GM12878 (cell line): Measurements from ENCODE around the gene GAP43. TPM values are rescaled to one million over a fixed set of nuclear protein-coding genes. Genes with fewer than 3 reads are reported as not detected.

Source experiments
- ATAC-seq: fragments of 200-7000 bp; cut with Tn5 transposase; 3 replicates; pipeline ENCODE4 v1.9.1; 2020; ENCODE audit warnings: mild to moderate bottlenecking, moderate library complexity
- BruUV-seq: library from RNA; stranded (reverse); fragments of 400-500 nt; replicated peaks from 2 replicates; lab custom pipeline; 2021; lab: Mats Ljungman, UMichigan
- CTCF ChIA-PET: fragments of 300-600 bp; sonication (Branson Sonifier 250); formaldehyde crosslinking; extraction: SDS; loops from one replicate; lab custom pipeline; 2021; ENCODE audit warnings: inconsistent platforms; lab: Yijun Ruan, JAX
- POLR2A ChIA-PET: fragments of 350-600 bp; formaldehyde crosslinking; extraction: SDS; loops from one replicate; lab custom pipeline; 2021; ENCODE audit warnings: inconsistent platforms; lab: Charles Lee
- RAD21 ChIA-PET: fragments of 300-600 bp; sonication (Branson Sonifier 250); formaldehyde crosslinking; loops from one replicate; lab custom pipeline; 2023; ENCODE audit warnings: antibody characterized with exemption; ENCODE audit not compliant: unreplicated experiment; lab: Charles Lee
- SMC1A ChIA-PET: fragments of 300-600 bp; sonication (Branson Sonifier 250); formaldehyde crosslinking; loops from one replicate; lab custom pipeline; 2023; ENCODE audit not compliant: unreplicated experiment, uncharacterized antibody; lab: Charles Lee
- DNase-seq: peaks from one replicate; pipeline ENCODE4 v3.0.0-alpha.2; 2011; ENCODE audit warnings: low read depth, low spot score
- FAIRE-seq: peaks from 3 replicates; lab custom pipeline; 2011; peaks lifted over from hg19 to GRCh38; lab: Jason Lieb, UNC
- H2AFZ ChIP-seq: 2 replicates; pipeline ENCODE4 v1.6.0; 2011; ENCODE audit warnings: low read depth, low read length, control low read depth; ENCODE audit not compliant: control insufficient read depth
- H3K27ac ChIP-seq: 2 replicates; pipeline ENCODE4 v1.5.1; 2011; ENCODE audit warnings: control low read depth; ENCODE audit not compliant: control insufficient read depth, insufficient read depth
- H3K27me3 ChIP-seq, 2 experiments: replicated peaks in 1 of 2; 2 replicates each; pipeline versions ENCODE4 v1.6.0 to v1.6.1; 2011; ENCODE audit warnings: low read length in 1 of 2; ENCODE audit not compliant: control insufficient read depth in 2 of 2, insufficient read depth in 2 of 2
- H3K36me3 ChIP-seq, 2 experiments: 2 replicates each; pipeline ENCODE4 v1.5.1; 2011; ENCODE audit warnings: low read length in 1 of 2; ENCODE audit not compliant: control insufficient read depth in 2 of 2, insufficient read depth in 2 of 2
- H3K4me1 ChIP-seq: 2 replicates; pipeline ENCODE4 v1.6.1; 2011; ENCODE audit warnings: mild to moderate bottlenecking, low read length, moderate library complexity, mixed read lengths; ENCODE audit not compliant: control insufficient read depth, insufficient read depth
- H3K4me2 ChIP-seq: 2 replicates; pipeline ENCODE4 v1.6.0; 2011; ENCODE audit warnings: control low read depth; ENCODE audit not compliant: control insufficient read depth, insufficient read depth
- H3K4me3 ChIP-seq: fragments of 200-600 bp; sonication (generic); 2 replicates; pipeline ENCODE4 v1.5.1; 2016
- H3K79me2 ChIP-seq: 2 replicates; pipeline ENCODE4 v1.6.0; 2011; ENCODE audit warnings: low read length; ENCODE audit not compliant: control insufficient read depth, insufficient read depth
- H3K9ac ChIP-seq: 2 replicates; pipeline ENCODE4 v1.8.0; 2011; ENCODE audit warnings: low read length, control low read depth, mixed read lengths; ENCODE audit not compliant: control insufficient read depth, insufficient read depth
- H3K9me3 ChIP-seq: replicated peaks from 3 replicates; pipeline ENCODE4 v1.5.1; 2011; ENCODE audit warnings: mild to moderate bottlenecking, low read length; ENCODE audit not compliant: control insufficient read depth, insufficient read depth
- H4K20me1 ChIP-seq: 2 replicates; pipeline ENCODE4 v1.6.0; 2011; ENCODE audit not compliant: control insufficient read depth, insufficient read depth
- MEF2B ChIP-seq: fragments of 450-650 bp; IDR thresholded peaks from 2 replicates; pipeline ENCODE4 v1.6.1; 2018; ENCODE audit warnings: mild to moderate bottlenecking, moderate library complexity; ENCODE audit not compliant: partially characterized antibody, poor library complexity, severe bottlenecking
- NFYA ChIP-seq: IDR thresholded peaks from 2 replicates; pipeline ENCODE4 v1.6.1; 2011; ENCODE audit warnings: low read depth, mild to moderate bottlenecking, low read length, improper control_type of control experiment, borderline replicate concordance
- NR2C1 ChIP-seq: fragments of 450-650 bp; IDR thresholded peaks from 2 replicates; pipeline ENCODE4 v1.6.1; 2017; ENCODE audit warnings: antibody characterized with exemption, mild to moderate bottlenecking, moderate library complexity
- RAD21 ChIP-seq: IDR thresholded peaks from 2 replicates; pipeline ENCODE4 v1.6.1; 2011; ENCODE audit warnings: mild to moderate bottlenecking, low read depth, low read length, moderate library complexity; ENCODE audit not compliant: insufficient read depth
- RB1 ChIP-seq: fragments of 450-650 bp; formaldehyde crosslinking; IDR thresholded peaks from 2 replicates; pipeline ENCODE4 v1.6.1; 2017; ENCODE audit warnings: mild to moderate bottlenecking, borderline replicate concordance
- SMC3 ChIP-seq: IDR thresholded peaks from 2 replicates; pipeline ENCODE4 v1.6.1; 2011; ENCODE audit warnings: low read length, improper control_type of control experiment, borderline replicate concordance
- YY1 ChIP-seq: IDR thresholded peaks from 2 replicates; pipeline ENCODE4 v1.6.1; 2011; ENCODE audit warnings: low read depth, mild to moderate bottlenecking, low read length
- ZNF274 ChIP-seq: IDR thresholded peaks from one replicate; pipeline ENCODE4 v1.8.0; 2011; ENCODE audit not compliant: insufficient read length, insufficient read depth
- WGBS: methylation state at CpG from one replicate; pipeline ENCODE4 v1.1.6; 2016; ENCODE audit warnings: low lambda C conversion rate; ENCODE audit not compliant: insufficient replicate concordance, insufficient coverage; ENCODE audit errors: missing lambda C conversion rate; 5-methylcytosine and 5-hydroxymethylcytosine counted together
- in situ Hi-C: fragments of 300-500 bp; cut with MboI; formaldehyde crosslinking; loops from 9 replicates; pipeline ENCODE4 v1.14.3; 2018; ENCODE audit warnings: mixed read lengths
- intact Hi-C: fragments of 100-400 bp; cut with micrococcal nuclease; formaldehyde crosslinking; loops from one replicate; pipeline ENCODE4 v1.14.2; 2022; ENCODE audit not compliant: unreplicated experiment
- polyA plus RNA-seq, 11 experiments: library from polyadenylated mRNA; depleted of rRNA in 4 of 11; unstranded in 6 of 11; stranded (reverse) in 5 of 11; fragments of >200 nt; fragmentation: Nextera tagmentation in 4 of 11; fragmentation: Illumina TruSeq in 1 of 11; extraction: Ambion mirVana in 4 of 11; extraction: Trizol in 1 of 11; gene quantifications; 1 replicate in 1 of 11; 2 replicates in 10 of 11; pipeline versions ENCODE4 v1.2.1 to v1.2.3, GENCODE V29; 2011 to 2016; ENCODE audit warnings: inconsistent platforms in 2 of 11, missing spikeins in 2 of 11, low read depth in 1 of 11
- total RNA-seq, 4 experiments: library from RNA; depleted of rRNA in 3 of 4; stranded (reverse); fragments of >200 nt in 3 of 4; fragmentation: Illumina TruSeq in 1 of 4; extraction: Trizol in 1 of 4; gene quantifications; 2 replicates each; pipeline versions ENCODE4 v1.2.1 to v1.2.3, GENCODE V29; 2013 to 2021
- TF ChIP-seq, protein P1 (sequence below), 3 experiments: IDR thresholded peaks in 2 of 3; conservative IDR thresholded peaks in 1 of 3; 2 replicates each; pipeline ENCODE4 v1.5.1; 2011; ENCODE audit warnings: low read depth in 3 of 3, low read length in 3 of 3, mild to moderate bottlenecking in 3 of 3, control low read depth in 2 of 3, moderate library complexity in 2 of 3, inconsistent platforms in 1 of 3, mixed read lengths in 1 of 3; ENCODE audit not compliant: control insufficient read depth in 2 of 3, insufficient read depth in 1 of 3; ENCODE audit errors: extremely low read depth in 1 of 3
- TF ChIP-seq, protein P2 (sequence below): fragments of 450-650 bp; IDR thresholded peaks from 2 replicates; pipeline ENCODE4 v1.6.1; 2016; ENCODE audit warnings: mild to moderate bottlenecking

The GAP43 gene
- total and polyA plus RNA-seq, 10 of the 15 experiments (the other 5 are each of a cell fraction or from before 2014, with no cell fraction given): 0.06 to 0.16 TPM; not detected in 8

DNA sequence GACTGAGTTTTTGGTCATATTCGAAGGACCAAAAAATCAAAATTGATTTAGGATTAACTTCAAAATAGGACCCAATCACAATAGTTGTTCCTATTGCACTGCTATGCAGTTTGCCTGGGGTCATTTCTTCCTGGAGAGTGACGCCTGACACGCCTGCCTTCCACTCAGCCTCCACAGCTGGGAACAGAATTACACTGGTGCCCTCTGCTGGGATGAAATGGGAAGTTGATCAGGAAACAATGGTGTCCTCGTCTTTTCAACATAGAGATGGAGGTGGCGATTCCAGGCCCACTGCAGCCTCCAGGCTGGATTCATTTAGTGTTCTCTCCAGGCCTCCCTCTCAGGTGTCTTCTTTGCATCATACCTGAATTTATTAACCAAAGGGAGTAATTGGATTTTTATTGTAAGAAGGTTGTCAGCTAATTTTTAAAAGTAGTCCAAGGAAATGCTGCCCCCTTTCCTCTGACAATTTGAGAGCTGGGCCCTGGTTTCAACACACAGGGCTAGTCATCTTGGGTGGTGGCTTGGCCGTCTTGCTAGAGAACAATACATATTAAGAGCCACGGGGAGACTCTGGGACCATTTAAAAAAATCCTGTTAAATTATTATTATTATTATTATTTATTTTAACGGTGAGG, 69.7 kb downstream of the GAP43 start:
- Histone ChIP-seq H3K4me1 (no peaks in the 10 kb centered on the region), H4K20me1 (no peaks in the 10 kb centered on the region), H3K9me3 (no peaks in the 10 kb centered on the region), H3K4me2 (no peak overlapping the region), H3K79me2 (no peaks in the 10 kb centered on the region), H3K27me3 (no peaks in the 10 kb centered on the region), H3K36me3 (no peaks in the 10 kb centered on the region), H3K4me3 (no peak overlapping the region), H3K9ac (no peak overlapping the region), H2AFZ (peak overlapping the region; percentile 43; the same call in 1 of the 2 replicates), H3K27ac (no peak overlapping the region)
- ChIA-PET RAD21 (interaction anchor here (0.7 to 1.6 kb wide), 8 partner anchors 26 to 865 kb away, joined by 3 to 7 read pairs (median 4); no protein-coding TSS in a partner anchor), CTCF (interaction anchor here (0.6 to 2.5 kb wide), 17 partner anchors 8 to 655 kb away, joined by 3 to 31 read pairs (median 3); no protein-coding TSS in a partner anchor), SMC1A (interaction anchor here (0.9 to 2.3 kb wide), 8 partner anchors 11 to 866 kb away, joined by 3 to 10 read pairs (median 3); no protein-coding TSS in a partner anchor), POLR2A (no interaction called here)
- 13% methylated on average over 8 of the region's 8 CpGs for WGBS
- TF ChIP-seq NFYA (no peak), ZNF274 (no peak), RB1 (peak; percentile 26; the same call in 1 of the 2 replicates), MEF2B (no peak), NR2C1 (no peak), SMC3 (peak; percentile 95), YY1 (peak; percentile 84), RAD21 (peak; percentile 100)
- TF ChIP-seq, protein P1, sequence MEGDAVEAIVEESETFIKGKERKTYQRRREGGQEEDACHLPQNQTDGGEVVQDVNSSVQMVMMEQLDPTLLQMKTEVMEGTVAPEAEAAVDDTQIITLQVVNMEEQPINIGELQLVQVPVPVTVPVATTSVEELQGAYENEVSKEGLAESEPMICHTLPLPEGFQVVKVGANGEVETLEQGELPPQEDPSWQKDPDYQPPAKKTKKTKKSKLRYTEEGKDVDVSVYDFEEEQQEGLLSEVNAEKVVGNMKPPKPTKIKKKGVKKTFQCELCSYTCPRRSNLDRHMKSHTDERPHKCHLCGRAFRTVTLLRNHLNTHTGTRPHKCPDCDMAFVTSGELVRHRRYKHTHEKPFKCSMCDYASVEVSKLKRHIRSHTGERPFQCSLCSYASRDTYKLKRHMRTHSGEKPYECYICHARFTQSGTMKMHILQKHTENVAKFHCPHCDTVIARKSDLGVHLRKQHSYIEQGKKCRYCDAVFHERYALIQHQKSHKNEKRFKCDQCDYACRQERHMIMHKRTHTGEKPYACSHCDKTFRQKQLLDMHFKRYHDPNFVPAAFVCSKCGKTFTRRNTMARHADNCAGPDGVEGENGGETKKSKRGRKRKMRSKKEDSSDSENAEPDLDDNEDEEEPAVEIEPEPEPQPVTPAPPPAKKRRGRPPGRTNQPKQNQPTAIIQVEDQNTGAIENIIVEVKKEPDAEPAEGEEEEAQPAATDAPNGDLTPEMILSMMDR (IDR thresholded peaks at IDR 0.05 in 2 of 3, conservative IDR thresholded peaks at IDR 0.05 in 1 of 3; ENCODE audit: control insufficient read depth in 2 of 3, extremely low read depth in 1 of 3, insufficient read depth in 1 of 3, low read depth in 3 of 3, low read length in 3 of 3): peak; percentile 73 to 91 (median 82); a peak in 5 of 6 replicates
- TF ChIP-seq, protein P2, sequence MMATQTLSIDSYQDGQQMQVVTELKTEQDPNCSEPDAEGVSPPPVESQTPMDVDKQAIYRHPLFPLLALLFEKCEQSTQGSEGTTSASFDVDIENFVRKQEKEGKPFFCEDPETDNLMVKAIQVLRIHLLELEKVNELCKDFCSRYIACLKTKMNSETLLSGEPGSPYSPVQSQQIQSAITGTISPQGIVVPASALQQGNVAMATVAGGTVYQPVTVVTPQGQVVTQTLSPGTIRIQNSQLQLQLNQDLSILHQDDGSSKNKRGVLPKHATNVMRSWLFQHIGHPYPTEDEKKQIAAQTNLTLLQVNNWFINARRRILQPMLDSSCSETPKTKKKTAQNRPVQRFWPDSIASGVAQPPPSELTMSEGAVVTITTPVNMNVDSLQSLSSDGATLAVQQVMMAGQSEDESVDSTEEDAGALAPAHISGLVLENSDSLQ: peak; percentile 23; the same call in 1 of the 2 replicates
- in situ Hi-C loops (loop anchor here (5.0 to 10.0 kb wide), 3 partner anchors 476 to 868 kb away; no protein-coding TSS in a partner anchor), intact Hi-C loops (loop anchor here (1.0 to 5.0 kb wide), 3 partner anchors 476 to 866 kb away; no protein-coding TSS in a partner anchor)
- ATAC-seq (peak; percentile 99), FAIRE-seq (peak; percentile 85), DNase-seq (peak; percentile 32)
- BruUV-seq: no TSS peak
